GM18520 (cell line): ENCODE results near the gene CFAP45.

ENCODE experiments used
- ATAC-seq: cut with Tn5 transposase; IDR thresholded peaks from one replicate; pipeline ENCODE4 v1.9.1; 2021; ENCODE audit not compliant: unreplicated experiment

Gene CFAP45

GRCh38 chr1:159828581-159829272 lies 71.2 kb downstream of the CFAP45 start:
- no peak for ATAC-seq

- ATAC-seq = no peak
Measured at GRCh38 chr1:159828176-159828575, 71.8 kb downstream of the CFAP45 start.

GRCh38 chr1:159827549-159827948 lies 72.4 kb downstream of the CFAP45 start:
- no peak for ATAC-seq

- ATAC-seq = no peak
Measured at GRCh38 chr1:159827102-159827490, 72.9 kb downstream of the CFAP45 start.

- ATAC-seq = no peak
Measured at GRCh38 chr1:159826441-159827101, 73.4 kb downstream of the CFAP45 start, which contains the start of gene SLAMF8. Gene SLAMF8 (plus strand): TSS chr1:159826873. CDS start chr1:159826899, 26 bp downstream.

- ATAC-seq = no peak
Measured at GRCh38 chr1:159825564-159825963, 74.4 kb downstream of the CFAP45 start.

- ATAC-seq = no peak
Measured at GRCh38 chr1:159823406-159823805, 76.6 kb downstream of the CFAP45 start.
